CD4-positive, alpha-beta T cell treated with Interleukin-2 at 100 ng/mL for 4 hours (primary cell): ENCODE measurements around the gene TNFSF13B.
"Not testable (repeated sequence)": the region's sequence is repeated elsewhere in the genome, so short reads cannot be mapped to it uniquely, and the experiment has no call there.

Source experiments
- DNase-seq: peaks from one replicate; pipeline ENCODE4 v3.0.0-alpha.2; 2020; ENCODE audit warnings: low spot score

TNFSF13B gene

DNA sequence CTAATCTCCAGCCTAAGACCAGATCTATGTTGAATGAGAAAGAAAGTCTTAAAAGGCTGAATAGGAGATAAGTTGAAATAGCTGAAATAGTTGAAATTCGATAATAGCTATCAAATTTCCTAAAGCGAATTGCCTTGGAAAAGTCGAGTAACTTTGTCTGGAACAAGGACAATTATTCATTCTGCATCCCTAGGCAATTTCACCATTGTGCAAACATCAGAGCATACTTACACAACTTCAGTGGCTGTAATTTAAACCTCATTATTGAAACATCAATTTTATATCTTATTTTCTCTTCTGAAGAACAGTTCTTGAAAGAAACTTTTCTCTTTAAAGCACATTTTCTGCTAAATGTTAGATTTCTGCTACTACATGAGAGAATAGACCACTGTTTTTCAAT, 13.6 kb downstream of the TNFSF13B start:
- no peak for DNase-seq

DNA sequence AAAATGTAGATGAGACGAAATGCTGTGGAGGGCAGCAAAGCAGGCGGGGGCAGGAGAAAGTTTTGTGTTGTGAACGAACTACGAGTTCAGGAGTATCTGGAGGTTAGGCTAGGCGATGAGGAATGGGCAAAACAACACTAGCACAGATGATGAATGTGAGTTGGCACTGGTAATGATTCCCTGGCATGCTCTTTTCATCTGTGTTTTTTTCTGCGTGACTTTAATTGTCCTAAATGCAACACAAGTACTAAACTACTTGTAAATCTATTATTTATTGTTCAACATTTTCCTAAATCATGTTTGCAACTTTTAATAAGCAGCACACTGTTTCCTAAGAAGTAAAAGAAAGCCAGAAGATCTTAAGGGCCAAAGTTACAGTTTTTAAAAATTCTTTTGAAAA, 19.2 kb downstream of the TNFSF13B start:
- DNase-seq, result no peak

DNA sequence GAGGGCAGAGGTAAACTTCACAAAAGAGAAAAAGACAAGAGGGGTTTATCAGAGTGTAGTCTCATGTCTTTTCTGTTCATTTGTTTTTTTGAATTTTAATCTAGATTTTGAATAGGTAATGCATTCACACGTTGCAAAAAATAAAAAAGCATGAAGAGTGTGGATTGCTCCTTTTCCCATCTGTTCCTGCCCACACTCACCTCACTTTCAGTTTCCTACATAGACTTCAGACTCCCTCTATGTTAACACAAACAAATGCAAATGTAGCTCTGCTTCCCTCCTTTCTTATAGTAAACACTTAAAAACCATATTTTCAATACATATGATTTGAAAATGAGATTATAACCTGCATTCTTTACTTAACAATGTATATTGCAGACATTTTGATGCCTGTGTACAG, 20.3 kb downstream of the TNFSF13B start:
- no peak for DNase-seq

DNA sequence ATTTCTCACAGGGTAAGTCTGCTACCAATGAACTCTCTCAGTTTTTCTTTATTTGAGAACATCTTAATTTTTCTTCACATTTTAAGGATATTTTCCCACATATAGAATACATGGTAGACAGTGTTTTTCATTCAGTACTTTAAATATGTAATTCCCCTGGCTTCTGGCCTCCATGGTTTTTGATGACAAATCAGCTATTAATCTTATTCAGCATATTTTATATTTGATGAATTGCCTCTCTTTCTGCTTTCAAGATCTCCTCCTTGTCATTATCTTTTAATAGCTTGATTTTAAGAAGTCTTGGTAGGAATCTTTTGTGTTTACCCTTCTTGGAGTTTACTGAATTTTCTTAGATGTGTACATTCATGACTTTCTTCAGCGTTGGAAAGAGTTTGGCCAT, 27.6 kb downstream of the TNFSF13B start:
- no peak for DNase-seq

DNA sequence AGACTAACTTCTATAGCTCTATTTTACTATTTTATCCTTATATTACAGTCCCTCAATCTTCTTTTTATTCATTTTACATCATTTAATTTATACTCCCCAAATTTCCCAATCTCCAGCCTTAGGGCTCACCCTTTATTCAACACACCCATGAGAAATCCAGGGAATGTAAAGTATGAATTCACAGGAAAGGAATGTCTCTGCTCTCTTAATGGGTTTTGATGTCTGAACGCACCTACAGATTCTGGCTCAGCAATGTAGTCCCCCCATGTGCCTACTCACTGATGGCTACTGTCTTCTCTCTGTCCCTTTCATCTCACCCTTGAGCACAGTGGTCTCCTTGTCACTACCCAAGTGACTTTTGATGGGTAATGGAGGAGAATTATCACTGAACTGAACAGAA, 32.8 kb downstream of the TNFSF13B start:
- no peak for DNase-seq

DNA sequence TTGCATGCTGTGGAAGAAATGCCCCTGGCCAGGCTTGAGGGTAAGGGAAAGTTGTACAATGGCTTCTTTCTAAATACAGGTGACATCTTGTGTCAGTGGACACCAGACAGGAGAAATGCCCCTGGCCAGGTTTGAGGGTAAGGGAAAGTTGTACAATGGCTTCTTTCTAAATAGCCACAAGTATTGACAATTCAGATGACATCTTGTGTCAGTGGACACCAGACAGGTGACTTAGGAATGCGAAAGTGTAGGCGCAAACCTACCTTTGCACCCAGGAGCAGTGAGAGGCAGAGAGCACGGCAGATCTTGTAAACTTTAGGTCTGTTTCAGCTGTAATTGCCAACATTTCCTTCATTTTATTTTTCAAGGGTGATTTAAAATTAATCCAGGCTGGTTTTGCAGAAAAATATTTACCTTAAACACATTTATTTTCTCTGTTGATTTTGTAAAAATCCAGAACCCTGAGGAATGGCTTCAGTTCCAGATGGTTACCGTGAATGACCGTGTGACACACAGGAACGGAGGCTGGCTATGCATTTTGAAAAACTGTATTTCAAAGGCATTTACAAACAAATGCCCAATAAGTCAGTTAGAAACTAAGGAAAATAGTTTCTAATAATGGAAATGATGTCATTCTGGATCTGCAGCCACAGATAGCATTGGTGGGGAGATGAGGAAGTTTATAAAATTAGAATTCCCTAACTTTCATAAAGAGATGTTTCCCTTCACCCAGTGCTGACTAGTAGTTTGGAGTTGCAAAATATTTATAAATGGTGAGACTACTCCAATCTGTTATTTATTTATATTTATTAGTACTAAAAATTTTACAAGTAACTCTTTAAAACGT, 34.9 kb downstream of the TNFSF13B start:
- no peak for DNase-seq

DNA sequence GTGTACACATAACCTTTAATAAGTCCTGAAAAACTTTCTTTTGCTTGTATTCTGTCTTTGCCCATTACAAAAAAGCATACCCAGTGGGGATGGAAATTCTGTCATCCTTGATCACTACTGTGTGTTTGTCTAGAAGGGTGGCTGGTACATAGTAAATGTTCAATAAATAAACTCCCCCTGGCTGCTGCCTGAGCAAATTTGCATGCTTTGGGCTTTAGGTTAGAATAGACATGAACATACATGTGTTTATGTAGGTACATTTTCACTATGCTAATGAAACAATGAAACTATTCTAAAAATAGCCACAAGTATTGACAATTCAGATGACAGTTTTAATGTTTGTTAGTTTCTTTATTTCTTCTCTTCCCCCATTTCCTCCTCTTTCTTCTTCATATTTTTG, 36.1 kb downstream of the TNFSF13B start:
- peak; percentile 5 for DNase-seq

DNA sequence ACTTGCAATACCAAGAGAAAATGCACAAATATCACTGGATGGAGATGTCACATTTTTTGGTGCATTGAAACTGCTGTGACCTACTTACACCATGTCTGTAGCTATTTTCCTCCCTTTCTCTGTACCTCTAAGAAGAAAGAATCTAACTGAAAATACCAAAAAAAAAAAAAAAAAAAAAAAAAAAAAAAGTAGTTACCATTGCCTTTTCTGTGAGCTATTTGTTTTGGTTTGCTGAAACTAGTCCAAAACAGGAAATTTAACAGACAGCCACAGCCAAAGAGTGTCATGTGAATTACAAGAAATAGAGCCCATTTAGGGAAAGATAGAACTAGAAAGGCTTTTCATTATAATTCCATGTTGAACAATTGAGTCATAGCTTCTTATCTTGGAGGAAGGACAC, 37.3 kb downstream of the TNFSF13B start:
- peak; percentile 35 for DNase-seq

DNA sequence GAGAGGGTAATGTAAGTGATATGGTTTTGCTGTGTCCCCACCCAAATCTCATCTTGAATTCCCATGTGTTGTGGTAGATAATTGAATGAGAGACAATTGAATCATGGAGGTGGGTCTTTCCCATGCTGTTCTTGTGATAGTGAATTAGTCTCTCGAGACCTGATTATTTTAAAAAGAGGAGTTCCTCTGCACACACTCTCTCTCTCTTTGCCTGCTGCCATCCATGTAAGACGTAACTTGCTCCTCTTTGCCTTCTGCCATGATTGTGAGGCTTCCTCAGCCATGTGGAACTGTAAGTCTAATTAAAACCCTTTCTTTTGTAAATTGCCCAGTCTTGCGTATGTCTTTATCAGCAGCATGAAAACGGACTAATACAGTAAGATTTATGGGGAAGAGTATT, 42.1 kb downstream of the TNFSF13B start:
- not testable (repeated sequence) for DNase-seq

DNA sequence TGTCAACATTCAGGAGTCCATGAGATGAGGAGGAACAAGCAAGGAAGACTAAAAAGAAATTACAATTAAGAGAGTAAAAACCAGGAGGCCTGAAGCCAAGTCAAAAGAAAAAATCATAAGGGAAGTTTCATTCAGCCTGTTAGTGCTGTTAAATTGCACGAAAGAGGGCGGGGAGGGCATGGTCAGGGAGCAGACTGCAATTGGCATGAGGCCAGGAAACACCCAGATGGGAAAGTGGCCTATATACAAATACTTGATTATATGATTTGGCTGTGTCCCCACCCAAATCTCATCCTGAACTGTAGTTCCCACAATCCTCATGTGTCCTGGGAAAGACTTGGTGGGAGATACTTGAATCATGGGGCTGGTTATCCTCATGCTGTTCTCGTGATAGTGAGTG, 43.9 kb downstream of the TNFSF13B start:
- DNase-seq, result no peak

DNA sequence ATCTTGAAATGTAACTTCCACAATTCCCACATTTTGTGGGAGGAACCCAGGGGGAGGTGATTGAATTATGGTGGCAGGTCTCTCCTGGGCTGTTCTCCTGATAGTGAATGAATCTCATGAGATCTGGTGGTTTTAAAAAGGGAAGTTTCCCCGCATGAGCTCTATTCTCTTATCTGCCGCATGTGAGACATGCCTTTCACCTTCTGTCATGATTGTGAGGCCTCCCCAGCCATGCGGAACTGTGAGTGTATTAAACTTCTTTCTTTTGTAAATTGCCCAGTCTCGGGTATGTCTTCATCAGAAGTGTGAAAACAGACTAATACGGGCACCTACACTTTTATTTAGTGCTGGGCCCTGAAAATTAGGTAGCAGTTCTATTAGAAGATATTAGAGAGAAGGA, 45.8 kb downstream of the TNFSF13B start:
- DNase-seq, result no peak

DNA sequence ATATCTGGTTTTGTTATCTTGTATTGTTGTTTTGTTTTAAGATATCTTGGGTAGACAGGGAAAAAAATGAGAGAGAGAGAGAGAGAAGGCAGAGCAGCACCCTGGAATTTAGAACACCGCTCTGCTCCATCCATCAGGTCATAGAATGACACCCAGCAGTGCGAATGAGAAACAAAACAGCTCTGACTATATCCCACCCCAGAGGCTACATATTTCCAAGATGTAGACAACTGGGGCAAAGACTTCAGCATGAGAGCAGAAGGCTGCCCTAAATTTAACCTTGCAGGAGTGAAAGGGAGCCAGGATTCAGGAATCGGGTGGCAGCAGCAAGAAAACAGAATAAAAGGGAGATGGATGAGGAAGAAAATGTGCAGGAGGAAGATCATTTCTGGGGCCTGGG, 46.5 kb downstream of the TNFSF13B start:
- no peak for DNase-seq

DNA sequence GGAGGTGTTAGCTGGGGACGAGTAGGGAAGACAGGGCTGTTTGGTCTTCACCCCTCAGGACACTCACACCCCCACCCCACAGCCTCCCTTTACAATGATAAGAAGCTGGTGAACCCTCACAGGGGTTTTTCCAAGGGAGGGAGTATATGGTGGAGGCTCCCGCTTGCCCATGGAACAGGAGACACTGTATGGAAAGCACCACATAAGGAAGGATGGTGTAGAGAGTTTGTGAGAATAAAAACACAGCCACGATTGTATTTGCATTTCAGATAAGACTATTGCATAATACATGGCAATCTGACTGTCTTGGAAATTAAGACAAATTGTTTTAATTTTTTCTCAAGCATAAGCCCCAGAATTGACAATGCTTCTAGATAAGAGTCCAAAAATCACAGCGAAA, 46.9 kb downstream of the TNFSF13B start:
- DNase-seq, result no peak

DNA sequence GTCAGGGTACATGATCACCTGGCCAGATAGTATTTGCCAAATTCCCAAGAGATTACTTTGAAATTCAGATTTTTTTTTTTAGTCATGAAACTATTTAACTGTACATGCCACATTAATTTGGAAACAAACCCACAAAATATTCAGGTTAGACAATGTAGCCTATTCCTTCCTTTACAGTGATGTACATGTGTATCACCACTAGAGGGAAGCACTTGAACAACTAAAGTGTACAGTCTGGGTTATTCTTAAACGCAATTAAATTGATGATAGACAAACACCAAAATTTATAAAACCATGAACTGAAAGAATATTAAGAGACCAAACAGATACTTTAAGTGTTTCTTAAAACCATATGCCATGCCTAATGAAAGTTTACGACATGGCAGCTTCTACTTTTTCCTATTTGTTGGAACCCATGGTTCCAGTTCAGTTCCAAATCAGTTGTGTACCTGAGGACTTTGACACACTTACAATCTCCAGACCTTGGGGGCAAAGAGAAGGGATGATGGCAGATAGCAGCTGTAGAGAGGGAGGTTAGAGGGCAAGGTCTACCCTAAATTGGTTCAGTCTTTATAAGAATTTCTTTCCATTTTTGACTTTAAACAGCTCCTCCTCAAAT, 52.8 kb downstream of the TNFSF13B start:
- DNase-seq, result peak; percentile 63

DNA sequence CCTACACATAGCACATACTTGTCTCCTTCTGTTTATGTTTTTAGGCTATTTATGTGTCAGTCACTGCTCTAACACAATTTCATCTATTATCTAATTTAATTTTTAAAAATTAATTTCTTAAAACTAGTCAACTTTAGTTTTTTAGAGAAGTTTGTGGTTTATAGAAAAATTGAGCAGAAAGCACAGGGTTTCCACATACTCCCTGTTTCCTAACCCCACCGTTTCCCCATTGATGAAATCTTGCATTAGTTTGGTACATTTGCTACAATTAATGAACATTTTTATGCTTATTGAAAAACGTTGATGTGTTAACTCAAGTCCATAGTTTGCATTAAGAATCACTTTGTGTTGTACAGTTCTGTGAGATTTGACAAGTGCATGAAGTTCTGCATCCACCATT, 53.5 kb downstream of the TNFSF13B start:
- no peak for DNase-seq

DNA sequence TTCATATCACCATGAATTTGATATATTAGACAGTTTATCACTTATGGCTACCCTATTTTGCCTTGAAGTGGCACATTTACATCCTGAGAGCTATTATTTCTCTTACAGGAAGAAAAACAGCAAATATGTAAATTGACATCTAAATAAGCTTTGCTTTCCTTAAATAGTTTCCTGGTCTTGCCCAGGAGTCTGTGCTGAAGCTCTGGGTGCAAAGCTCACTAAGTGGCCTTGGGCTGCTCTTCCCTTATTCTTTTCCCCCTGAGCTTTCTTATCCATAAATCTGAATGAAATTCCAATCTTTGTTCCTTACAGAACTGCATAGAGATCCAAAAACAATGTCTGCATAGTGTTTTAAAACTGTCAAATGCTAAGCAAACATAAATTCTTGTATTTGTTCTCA, 56.3 kb downstream of the TNFSF13B start:
- DNase-seq, result no peak

DNA sequence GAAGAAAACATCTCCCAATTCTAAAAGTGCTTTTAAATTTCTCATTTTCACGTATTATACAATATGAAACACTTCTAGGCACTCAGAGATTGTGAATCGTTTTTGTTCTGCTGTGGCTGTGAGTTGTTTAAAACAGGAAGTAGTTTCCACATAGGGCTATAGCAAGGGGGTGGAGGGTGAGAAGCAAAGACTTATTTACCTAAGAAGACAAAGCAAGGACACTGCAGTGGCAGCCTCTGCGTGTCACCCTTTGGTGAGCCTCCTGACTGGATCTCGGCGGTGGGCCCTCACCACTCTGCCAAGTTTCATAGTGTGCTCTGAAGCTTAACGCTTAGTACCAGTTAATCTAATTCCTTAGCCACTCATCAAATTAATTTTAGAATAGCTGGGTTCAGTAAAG, 56.8 kb downstream of the TNFSF13B start:
- peak; percentile 10 for DNase-seq

DNA sequence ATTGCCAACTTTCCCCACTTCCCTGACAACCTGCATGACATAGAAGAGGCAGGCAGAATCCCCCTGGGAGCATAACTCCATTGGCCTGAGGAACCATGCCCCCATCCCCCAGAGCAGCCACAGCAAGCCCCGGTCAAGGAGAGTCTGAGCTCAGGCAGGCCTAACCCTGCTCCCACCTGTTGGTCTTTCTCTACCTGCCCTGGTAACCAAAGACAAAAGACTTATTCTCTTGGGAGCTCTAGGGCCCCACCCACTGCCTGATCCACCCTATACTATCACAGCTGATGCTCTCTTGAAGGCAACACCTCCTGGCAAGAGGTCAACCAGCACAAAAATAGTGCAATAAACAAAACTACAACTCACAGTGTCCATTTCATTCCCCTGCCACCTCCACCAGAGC, 59.3 kb downstream of the TNFSF13B start:
- DNase-seq, result no peak

DNA sequence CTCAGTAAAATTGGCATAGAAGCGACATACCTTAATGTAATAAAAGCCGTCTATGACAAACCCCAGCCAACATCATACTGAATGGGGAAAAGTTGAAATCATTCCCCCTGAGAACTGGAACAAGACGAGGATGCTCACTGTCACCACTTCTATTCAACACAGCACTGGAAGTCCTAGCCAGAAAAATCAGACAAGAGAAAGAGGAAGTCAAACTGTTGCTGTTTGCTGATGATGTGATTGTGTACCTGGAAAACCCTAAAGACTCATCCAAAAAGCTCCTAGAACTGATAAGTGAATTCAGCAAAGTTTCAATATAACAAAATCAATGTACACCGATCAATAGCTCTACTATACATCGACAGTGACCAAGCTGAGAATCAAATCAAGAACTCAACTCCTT, 63.3 kb downstream of the TNFSF13B start:
- DNase-seq, result no peak

DNA sequence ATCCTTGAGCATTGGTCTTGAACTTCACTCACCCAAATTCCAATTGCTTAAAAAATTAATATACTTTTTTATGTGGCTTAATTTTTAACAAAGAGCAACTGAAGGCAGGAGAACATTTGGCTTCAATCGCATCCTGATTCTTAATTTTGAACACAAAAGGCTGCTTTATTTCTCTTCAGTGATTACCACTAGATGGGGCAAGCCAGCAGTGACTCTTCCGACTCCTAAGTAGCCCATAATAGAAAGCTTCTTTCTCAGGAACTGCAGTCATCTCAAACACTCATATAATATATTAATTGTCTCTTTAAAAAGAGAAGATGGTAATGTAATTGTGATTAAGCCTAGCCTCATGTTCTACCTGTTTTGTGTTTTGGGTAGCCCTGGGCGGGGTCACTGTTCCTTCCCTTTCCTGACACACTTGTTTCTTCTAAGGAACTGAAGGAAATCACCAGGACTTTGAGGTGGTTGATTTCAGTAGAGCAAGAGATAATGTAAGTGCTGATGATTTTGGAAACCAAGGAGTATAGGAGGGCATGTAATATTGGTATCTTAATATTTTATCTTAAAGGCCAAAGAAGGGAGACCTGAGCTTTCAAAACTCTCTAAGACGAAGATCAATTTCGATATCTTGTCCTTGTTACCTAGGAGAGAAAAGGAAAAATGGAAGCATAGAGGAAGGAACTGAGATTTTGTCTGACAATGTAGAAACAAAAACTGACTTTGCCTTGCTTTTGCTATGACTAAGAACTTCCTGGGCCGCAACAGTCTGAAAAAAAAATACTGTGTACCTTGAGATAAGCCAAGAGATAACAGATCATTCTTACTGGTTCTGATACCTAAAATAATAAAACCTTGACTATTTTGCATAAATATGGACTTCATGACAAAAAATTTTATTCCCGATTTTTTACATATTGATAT, 73.1 kb downstream of the TNFSF13B start:
- peak; percentile 34 for DNase-seq

DNA sequence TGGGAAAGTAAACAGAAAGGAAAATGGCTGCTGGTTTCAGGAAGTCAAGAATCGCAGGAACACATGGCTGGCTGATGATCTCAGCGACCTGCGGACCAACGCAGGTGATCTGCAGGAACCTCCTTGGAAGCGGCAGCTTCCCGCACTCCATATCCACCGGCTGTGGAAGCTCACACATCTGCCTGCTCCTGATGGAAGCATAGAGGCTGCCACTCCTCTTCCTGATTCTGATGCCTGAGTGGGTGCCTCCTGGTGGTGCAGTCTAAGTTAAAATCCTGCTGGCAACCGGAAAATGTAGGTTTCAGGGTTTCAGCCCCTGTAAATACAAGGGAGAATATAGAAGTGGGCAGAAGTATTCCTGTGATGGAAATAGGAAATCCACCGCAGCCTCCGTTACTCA, 75.5 kb downstream of the TNFSF13B start:
- no peak for DNase-seq

DNA sequence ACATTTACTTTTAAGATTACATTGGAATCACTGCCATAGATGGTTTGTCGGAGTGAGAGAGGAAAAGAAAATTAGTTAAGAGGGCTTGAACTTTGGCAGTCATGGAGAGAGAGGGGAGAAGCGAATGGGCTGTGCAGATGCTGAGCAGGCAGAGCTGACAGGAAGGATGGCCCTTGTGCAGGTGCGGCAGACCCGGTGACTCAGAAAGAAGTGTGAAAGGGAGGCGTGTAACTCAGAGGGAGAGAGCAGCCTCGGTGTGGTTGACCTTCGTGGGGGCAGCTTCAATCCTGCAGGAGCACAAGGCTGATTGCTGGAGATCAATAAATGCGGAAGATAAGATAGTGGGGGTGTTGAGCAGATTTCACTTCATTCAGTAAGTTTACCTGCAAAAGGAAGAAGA, 76.9 kb downstream of the TNFSF13B start:
- peak; percentile 37 for DNase-seq

DNA sequence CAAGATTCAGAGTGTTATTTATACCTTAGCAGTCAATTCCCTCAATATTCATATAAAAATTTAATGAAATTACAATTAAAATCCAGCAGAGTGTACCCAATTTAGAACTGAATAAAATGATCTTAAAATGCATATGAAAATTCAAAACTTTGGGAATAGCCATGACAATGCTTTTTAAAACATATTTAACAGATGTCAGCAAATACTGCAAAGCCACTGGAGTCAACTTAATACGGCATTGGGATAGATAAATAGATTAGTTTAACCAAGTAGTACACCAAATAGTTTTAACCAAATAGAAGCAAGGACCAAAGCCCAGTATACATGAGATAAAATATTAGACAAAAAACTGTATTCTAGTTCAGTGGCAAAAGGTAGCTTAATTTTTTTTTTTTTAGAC, 79.8 kb downstream of the TNFSF13B start:
- DNase-seq, result no peak
